T-cell (primary cell): ENCODE results near the gene KIF16B. TPM values are rescaled to one million over a fixed set of nuclear protein-coding genes. Genes with fewer than 3 reads are reported as not detected.
"Not testable (repeated sequence)": the region's sequence is repeated elsewhere in the genome, so short reads cannot be mapped to it uniquely, and the experiment has no call there.

Source experiments
- ATAC-seq, 4 experiments: fragments of 200-7000 bp in 3 of 4; fragments of 150-1000 bp in 1 of 4; cut with Tn5 transposase; replicated peaks in 1 of 4; 1 replicate in 3 of 4; 2 replicates in 1 of 4; pipeline ENCODE4 v1.10.0; 2021; ENCODE audit warnings: moderate library complexity in 3 of 4, mild to moderate bottlenecking in 2 of 4, moderate number of reproducible peaks in 1 of 4
- CTCF ChIA-PET, 2 donors: fragments of 300-600 bp; sonication (Branson Sonifier 250); formaldehyde crosslinking; loops; one replicate each; lab custom pipeline; 2022; ENCODE audit warnings: antibody characterized with exemption in 2 of 2; lab: Charles Lee
- POLR2A ChIA-PET, 2 donors: fragments of 300-600 bp; sonication (Branson Sonifier 250); formaldehyde crosslinking; loops; one replicate each; lab custom pipeline; 2022; ENCODE audit warnings: antibody characterized with exemption in 2 of 2; lab: Charles Lee
- DNase-seq, 35 experiments: peaks; one replicate each; pipeline versions ENCODE4 v3.0.0 to v3.0.0-alpha.2; 2013 to 2023
- H3K27ac ChIP-seq: one replicate; pipeline ENCODE4 v1.5.1; 2013; ENCODE audit warnings: low read length
- H3K27me3 ChIP-seq, 2 experiments: replicated peaks in 1 of 2; 1 replicate in 1 of 2; 2 replicates in 1 of 2; pipeline versions ENCODE4 v1.6.1 to v1.7.0; 2013; ENCODE audit warnings: low read length in 1 of 2, mixed read lengths in 1 of 2; ENCODE audit not compliant: control insufficient read depth in 2 of 2, insufficient read depth in 2 of 2; ENCODE audit errors: extremely low read depth in 1 of 2
- H3K36me3 ChIP-seq, 2 donors: 1 replicate in 1 of 2; 2 replicates in 1 of 2; pipeline versions ENCODE4 v1.6.1 to v1.7.0; 2013; ENCODE audit warnings: low read length in 1 of 2; ENCODE audit not compliant: control insufficient read depth in 2 of 2, insufficient read depth in 1 of 2; ENCODE audit errors: extremely low read depth in 1 of 2
- H3K4me1 ChIP-seq, 2 experiments: 1 replicate in 1 of 2; 2 replicates in 1 of 2; pipeline versions ENCODE4 v1.6.1 to v1.7.0; 2013; ENCODE audit warnings: low read length in 2 of 2, mixed read lengths in 1 of 2; ENCODE audit not compliant: insufficient read depth in 2 of 2, control insufficient read depth in 1 of 2; ENCODE audit errors: extremely low read depth in 1 of 2
- H3K4me3 ChIP-seq, 2 donors: 1 replicate in 1 of 2; 2 replicates in 1 of 2; pipeline versions ENCODE4 v1.5.1 to v1.7.0; 2013; ENCODE audit warnings: mild to moderate bottlenecking in 2 of 2, low read length in 1 of 2, moderate library complexity in 1 of 2; ENCODE audit not compliant: control insufficient read depth in 1 of 2; ENCODE audit errors: extremely low read depth in 1 of 2
- H3K9me3 ChIP-seq: 2 replicates; pipeline ENCODE4 v1.7.0; 2013
- H3K27ac Mint-ChIP-seq, 2 donors: one replicate each; pipeline ENCODE4 v1.8.0; 2020 to 2021; ENCODE audit warnings: mild to moderate bottlenecking in 2 of 2, mixed read lengths in 2 of 2
- H3K27me3 Mint-ChIP-seq, 2 donors: one replicate each; pipeline ENCODE4 v1.8.0; 2021 to 2022; ENCODE audit warnings: mixed read lengths in 2 of 2
- H3K36me3 Mint-ChIP-seq: one replicate; pipeline ENCODE4 v1.8.0; 2021; ENCODE audit warnings: mixed read lengths
- H3K4me1 Mint-ChIP-seq, 3 donors: one replicate each; pipeline ENCODE4 v1.8.0; 2020 to 2022; ENCODE audit warnings: mixed read lengths in 3 of 3, mild to moderate bottlenecking in 1 of 3
- H3K4me3 Mint-ChIP-seq, 3 donors: one replicate each; pipeline ENCODE4 v1.8.0; 2020 to 2022; ENCODE audit warnings: mild to moderate bottlenecking in 3 of 3, mixed read lengths in 3 of 3, moderate library complexity in 3 of 3
- H3K9me3 Mint-ChIP-seq, 3 donors: one replicate each; pipeline ENCODE4 v1.8.0; 2020 to 2022; ENCODE audit warnings: mixed read lengths in 3 of 3
- WGBS: methylation state at CpG from one replicate; pipeline ENCODE4 v1.1.5; 2013; ENCODE audit warnings: missing lambda C conversion rate; ENCODE audit not compliant: insufficient coverage; 5-methylcytosine and 5-hydroxymethylcytosine counted together
- total RNA-seq, 35 experiments: library from RNA in 6 of 35; stranded (reverse) in 6 of 35; fragments of 120-200 nt in 1 of 35; gene quantifications; one replicate each; pipeline versions ENCODE4 v1.2.1 to v1.2.4 and lab custom pipeline; 2013 to 2026

Gene KIF16B
- total RNA-seq, 5 donors from 2014 or later (not counting 1 experiment from before 2014, with no cell fraction given): 6.8 to 10.2 (median 8.7) TPM

DNA sequence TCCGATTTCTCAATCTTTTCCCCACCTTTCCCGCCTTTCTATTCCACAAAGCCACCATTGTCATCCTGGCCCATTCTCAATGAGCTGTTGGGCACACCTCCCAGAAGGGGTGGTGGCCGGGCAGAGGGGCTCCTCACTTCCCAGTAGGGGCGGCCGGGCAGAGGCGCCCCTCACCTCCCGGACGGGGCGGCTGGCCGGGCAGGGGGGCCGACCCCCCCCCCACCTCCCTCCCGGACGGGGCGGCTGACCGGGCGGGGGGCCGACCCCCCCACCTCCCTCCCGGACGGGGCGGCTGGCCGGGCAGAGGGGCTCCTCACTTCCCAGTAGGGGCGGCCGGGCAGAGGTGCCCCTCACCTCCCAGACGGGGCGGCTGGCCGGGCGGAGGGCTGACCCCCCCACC lies 346.3 kb downstream of the KIF16B start:
- H3K4me3 ChIP-seq, H3K27me3 Mint-ChIP-seq, H3K9me3 Mint-ChIP-seq, DNase-seq, H3K27ac ChIP-seq, H3K27ac Mint-ChIP-seq, H3K27me3 ChIP-seq, POLR2A ChIA-PET, H3K36me3 ChIP-seq, H3K36me3 Mint-ChIP-seq, H3K4me1 Mint-ChIP-seq, H3K4me3 Mint-ChIP-seq, ATAC-seq, H3K4me1 ChIP-seq, CTCF ChIA-PET, H3K9me3 ChIP-seq: not testable (repeated sequence)
- WGBS: no CpG with 5 or more reads among the region's 27 CpGs

DNA sequence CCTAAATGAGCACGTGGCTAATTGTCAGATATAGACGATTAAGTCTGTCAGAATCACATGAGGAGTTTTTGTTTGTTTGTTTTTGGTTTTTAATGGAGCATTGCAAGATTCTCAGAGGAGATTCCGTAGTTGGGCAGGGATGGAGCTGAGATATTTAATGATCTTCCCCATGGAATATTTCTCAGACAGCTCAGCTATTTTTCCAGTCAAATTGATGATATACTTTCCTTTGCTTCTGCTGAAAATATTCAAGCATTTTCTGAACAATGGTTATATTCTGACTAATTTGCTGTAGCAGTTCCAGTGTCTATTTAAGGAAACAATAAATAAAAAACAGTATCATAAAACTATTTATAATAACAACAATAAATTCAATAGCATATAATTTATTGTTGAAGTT lies 348.4 kb downstream of the KIF16B start:
- no peak overlapping the region for H3K4me3 ChIP-seq
- no peaks in the 10 kb centered on the region for H3K36me3 ChIP-seq
- H3K4me1 ChIP-seq: no peaks in the 10 kb centered on the region
- ChIA-PET CTCF (no interaction called here), POLR2A (no interaction called here)
- H3K9me3 ChIP-seq: no peaks in the 10 kb centered on the region
- peaks cover 6 to 12% (median 10%) of the 10 kb centered on the region in 3 donors for H3K9me3 Mint-ChIP-seq
- H3K27me3 ChIP-seq: no peaks in the 10 kb centered on the region
- H3K4me1 Mint-ChIP-seq: no peaks in the 10 kb centered on the region
- no peak overlapping the region for H3K27ac Mint-ChIP-seq
- DNase-seq: no peak
- no peaks in the 10 kb centered on the region for H3K27me3 Mint-ChIP-seq
- no CpG with 5 or more reads among the region's 3 CpGs for WGBS
- H3K36me3 Mint-ChIP-seq: no peaks in the 10 kb centered on the region
- H3K4me3 Mint-ChIP-seq: no peak overlapping the region
- H3K27ac ChIP-seq: no peak overlapping the region
- ATAC-seq: no peak

DNA sequence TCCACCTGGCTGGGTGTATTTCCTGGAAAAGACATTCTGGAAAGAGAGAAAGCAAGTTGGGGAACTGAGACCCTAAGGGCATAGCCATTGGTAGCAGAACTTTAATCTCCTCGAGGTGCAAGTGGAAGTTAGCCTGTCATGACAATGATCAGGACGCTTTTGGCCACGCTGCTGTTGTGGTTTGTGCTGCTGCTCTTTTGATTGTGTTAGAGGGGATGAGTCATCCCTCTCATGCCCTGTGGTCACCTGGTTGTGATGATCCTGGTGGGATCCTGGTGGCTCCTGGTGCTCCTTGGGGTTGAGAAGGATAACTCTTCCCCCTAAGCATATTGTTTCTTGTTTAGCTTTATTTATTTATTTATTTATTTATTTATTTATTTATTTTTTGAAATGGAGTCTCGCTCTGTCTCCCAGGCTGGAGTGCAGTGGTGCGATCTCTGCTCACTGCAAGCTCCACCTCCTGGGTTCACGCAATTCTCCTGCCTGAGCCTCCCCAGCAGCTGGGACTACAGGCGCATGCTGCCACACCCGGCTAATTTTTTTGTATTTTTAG lies 350.3 kb downstream of the KIF16B start:
- Mint-ChIP-seq H3K4me1 (no peaks in the 10 kb centered on the region), H3K9me3 (peaks cover 6 to 13% (median 9%) of the 10 kb centered on the region in 3 donors), H3K27ac (no peak overlapping the region), H3K36me3 (no peaks in the 10 kb centered on the region), H3K27me3 (peaks cover 3 to 4% of the 10 kb centered on the region in 2 donors), H3K4me3 (no peak overlapping the region)
- CTCF ChIA-PET: no interaction called here
- ATAC-seq: no peak
- no peaks in the 10 kb centered on the region for H3K4me1 ChIP-seq
- H3K27me3 ChIP-seq: no peaks in the 10 kb centered on the region
- POLR2A ChIA-PET: no interaction called here
- no CpG with 5 or more reads among the region's 8 CpGs for WGBS
- H3K9me3 ChIP-seq: no peaks in the 10 kb centered on the region
- H3K36me3 ChIP-seq: no peaks in the 10 kb centered on the region
- H3K27ac ChIP-seq: no peak overlapping the region
- no peak overlapping the region for H3K4me3 ChIP-seq
- DNase-seq: no peak

Other genes with a start within 250 kb of the KIF16B start
- 10 to 100 TPM; 31.5 to 46.7 (median 45.5) TPM for gene SNRPB2, start 156.6 kb upstream of the KIF16B start, total RNA-seq
- gene OTOR, start 174.9 kb upstream of the KIF16B start, total RNA-seq: not detected